CD8-positive, alpha-beta memory T cell (primary cell): ENCODE results near the gene SOX12. TPM values are rescaled to one million over a fixed set of nuclear protein-coding genes. Genes with fewer than 3 reads are reported as not detected.
"Not testable (repeated sequence)": the region's sequence is repeated elsewhere in the genome, so short reads cannot be mapped to it uniquely, and the experiment has no call there.

ENCODE experiments used
- CTCF ChIA-PET: fragments of 350-600 bp; sonication (Branson Sonifier 250); formaldehyde crosslinking; loops from one replicate; lab custom pipeline; 2021; ENCODE audit warnings: antibody characterized with exemption; lab: Charles Lee
- POLR2A ChIA-PET: fragments of 350-600 bp; sonication (Branson Sonifier 250); formaldehyde crosslinking; loops from one replicate; lab custom pipeline; 2021; ENCODE audit warnings: antibody characterized with exemption; lab: Charles Lee
- DNase-seq, 5 donors: peaks; one replicate each; pipeline versions ENCODE4 v3.0.0 to v3.0.0-alpha.2; 2020 to 2022; ENCODE audit warnings: mixed read lengths in 1 of 5
- H3K27ac ChIP-seq: one replicate; pipeline ENCODE4 v1.7.0; 2013; ENCODE audit warnings: low read depth, mild to moderate bottlenecking, low read length, moderate library complexity
- H3K27me3 ChIP-seq: 2 replicates; pipeline ENCODE4 v1.7.0; 2013; ENCODE audit warnings: low read length, mild to moderate bottlenecking; ENCODE audit not compliant: insufficient read depth, poor library complexity, severe bottlenecking
- H3K36me3 ChIP-seq: 2 replicates; pipeline ENCODE4 v1.7.0; 2013; ENCODE audit warnings: mild to moderate bottlenecking, low read length, moderate library complexity; ENCODE audit not compliant: insufficient read depth
- H3K4me1 ChIP-seq: 2 replicates; pipeline ENCODE4 v1.7.0; 2013; ENCODE audit warnings: mild to moderate bottlenecking, low read length, moderate library complexity; ENCODE audit not compliant: insufficient read depth
- H3K4me3 ChIP-seq: 2 replicates; pipeline ENCODE4 v1.7.0; 2013; ENCODE audit warnings: mild to moderate bottlenecking, low read length
- H3K9me3 ChIP-seq: 2 replicates; pipeline ENCODE4 v1.7.0; 2013; ENCODE audit warnings: mild to moderate bottlenecking, low read length
- H3K27ac Mint-ChIP-seq, 8 donors: one replicate each; pipeline ENCODE4 v1.8.0; 2020 to 2021; ENCODE audit warnings: mixed read lengths in 8 of 8, mild to moderate bottlenecking in 6 of 8, inconsistent platforms in 3 of 8, moderate library complexity in 3 of 8
- H3K27me3 Mint-ChIP-seq, 2 donors: one replicate each; pipeline ENCODE4 v1.8.0; 2020 to 2021; ENCODE audit warnings: mixed read lengths in 2 of 2, mild to moderate bottlenecking in 1 of 2, moderate library complexity in 1 of 2
- H3K36me3 Mint-ChIP-seq, 3 donors: one replicate each; pipeline ENCODE4 v1.8.0; 2020 to 2021; ENCODE audit warnings: mixed read lengths in 3 of 3, inconsistent platforms in 1 of 3, mild to moderate bottlenecking in 1 of 3
- H3K4me1 Mint-ChIP-seq, 3 donors: one replicate each; pipeline ENCODE4 v1.8.0; 2020 to 2021; ENCODE audit warnings: mixed read lengths in 3 of 3, inconsistent platforms in 1 of 3, mild to moderate bottlenecking in 1 of 3
- H3K4me3 Mint-ChIP-seq, 7 donors: one replicate each; pipeline ENCODE4 v1.8.0; 2020 to 2021; ENCODE audit warnings: mixed read lengths in 7 of 7, mild to moderate bottlenecking in 6 of 7, moderate library complexity in 4 of 7, inconsistent platforms in 2 of 7
- H3K9me3 Mint-ChIP-seq, 5 donors: one replicate each; pipeline ENCODE4 v1.8.0; 2020 to 2022; ENCODE audit warnings: mixed read lengths in 5 of 5, mild to moderate bottlenecking in 3 of 5, moderate library complexity in 2 of 5, inconsistent platforms in 1 of 5
- polyA plus RNA-seq: library from polyadenylated mRNA; unstranded; fragments of 300-500 nt; fragmentation: Illumina TruSeq; gene quantifications from one replicate; pipeline ENCODE4 v1.2.3, GENCODE V29; 2021
- total RNA-seq, 2 experiments: library from RNA; stranded (reverse); gene quantifications; one replicate each; pipeline ENCODE4 v1.2.3, GENCODE V29; 2021

SOX12 gene
- total and polyA plus RNA-seq, 3 experiments from 2014 or later: 0.64 to 5.1 (median 4.7) TPM

GRCh38 chr20:377578-377977 is 52.2 kb downstream of the SOX12 start:
- H3K36me3 ChIP-seq, H3K27me3 Mint-ChIP-seq, H3K4me3 ChIP-seq, H3K4me1 Mint-ChIP-seq, H3K27ac ChIP-seq, H3K36me3 Mint-ChIP-seq, CTCF ChIA-PET, H3K27me3 ChIP-seq, H3K9me3 Mint-ChIP-seq, H3K9me3 ChIP-seq, POLR2A ChIA-PET, H3K27ac Mint-ChIP-seq: not testable (repeated sequence)
- H3K4me1 ChIP-seq: peaks cover 12% of the 10 kb centered on the region
- DNase-seq: peak in 1 of 5 donors; percentile 3
- peak overlapping the region in 1 of 7 donors; percentile 11 for H3K4me3 Mint-ChIP-seq

GRCh38 chr20:378961-379336 is 53.6 kb downstream of the SOX12 start:
- Histone ChIP-seq H3K27ac (peak overlapping the region; percentile 65), H3K36me3 (no peaks in the 10 kb centered on the region), H3K4me1 (peaks cover 5% of the 10 kb centered on the region), H3K9me3 (no peaks in the 10 kb centered on the region), H3K4me3 (no peak overlapping the region), H3K27me3 (no peaks in the 10 kb centered on the region)
- DNase-seq: peak in 1 of 5 donors; percentile 28
- no peaks in the 10 kb centered on the region for H3K27me3 Mint-ChIP-seq
- POLR2A ChIA-PET: no interaction called here
- H3K9me3 Mint-ChIP-seq: no peaks in the 10 kb centered on the region
- peaks cover 0 to 12% (median 5%) of the 10 kb centered on the region in 3 donors for H3K4me1 Mint-ChIP-seq
- no peaks in the 10 kb centered on the region for H3K36me3 Mint-ChIP-seq
- H3K4me3 Mint-ChIP-seq: peak overlapping the region in 2 of 7 donors; percentile 82 to 89
- CTCF ChIA-PET: no interaction called here
- H3K27ac Mint-ChIP-seq: no peak overlapping the region

Other genes starting within 250 kb of the SOX12 start
- not detected for gene DEFB125, start 237.9 kb upstream of the SOX12 start, total RNA-seq
- not detected for gene DEFB125, start 237.9 kb upstream of the SOX12 start, polyA plus RNA-seq
- not detected for gene DEFB126, start 183.0 kb upstream of the SOX12 start, total RNA-seq
- gene DEFB126, start 183.0 kb upstream of the SOX12 start, polyA plus RNA-seq: not detected
- not detected for gene DEFB127, start 168.1 kb upstream of the SOX12 start, total RNA-seq
- not detected for gene DEFB127, start 168.1 kb upstream of the SOX12 start, polyA plus RNA-seq
- gene DEFB128, start 135.8 kb upstream of the SOX12 start, total RNA-seq: not detected
- gene DEFB128, start 135.8 kb upstream of the SOX12 start, polyA plus RNA-seq: not detected
- gene DEFB129, start 98.3 kb upstream of the SOX12 start, total RNA-seq: not detected
- gene DEFB129, start 98.3 kb upstream of the SOX12 start, polyA plus RNA-seq: not detected
- gene DEFB132, start 67.8 kb upstream of the SOX12 start, total RNA-seq: not detected
- not detected for gene DEFB132, start 67.8 kb upstream of the SOX12 start, polyA plus RNA-seq
- 1 to 10 TPM; 3.7 to 4.3 TPM for gene C20orf96, start 34.8 kb upstream of the SOX12 start, total RNA-seq
- gene C20orf96, start 34.8 kb upstream of the SOX12 start, polyA plus RNA-seq: 0.46 TPM
- 10 to 100 TPM; 25.3 to 25.4 TPM for gene ZCCHC3, start 28.0 kb upstream of the SOX12 start, total RNA-seq
- gene ZCCHC3, start 28.0 kb upstream of the SOX12 start, polyA plus RNA-seq: 14.1 TPM
- gene NRSN2, start 21.6 kb downstream of the SOX12 start, total RNA-seq: 1 to 10 TPM; 7.6 to 9.5 TPM
- 1.0 TPM for gene NRSN2, start 21.6 kb downstream of the SOX12 start, polyA plus RNA-seq
- 10 to 100 TPM; 24.6 to 28.7 TPM for gene TRIB3, start 55.2 kb downstream of the SOX12 start, total RNA-seq
- gene TRIB3, start 55.2 kb downstream of the SOX12 start, polyA plus RNA-seq: 12.0 TPM
- gene RBCK1, start 82.7 kb downstream of the SOX12 start, total RNA-seq: 10 to 100 TPM; 83.7 to 90.5 TPM
- gene RBCK1, start 82.7 kb downstream of the SOX12 start, polyA plus RNA-seq: 95.7 TPM
- 10 to 100 TPM; 24.6 to 25.0 TPM for gene TBC1D20, start 137.0 kb downstream of the SOX12 start, total RNA-seq
- 28.6 TPM for gene TBC1D20, start 137.0 kb downstream of the SOX12 start, polyA plus RNA-seq
- gene CSNK2A1, start 218.2 kb downstream of the SOX12 start, total RNA-seq: 100 to 1,000 TPM; 172 to 173 TPM
- gene CSNK2A1, start 218.2 kb downstream of the SOX12 start, polyA plus RNA-seq: 53.1 TPM